ENCODE measurements around the gene ZNF423.

GRCh38 chr16:49603956-49604355 is 252.0 kb downstream of the ZNF423 start:
- TF ChIP-seq EZH2 (IDR thresholded peaks at IDR 0.05; ENCODE audit: low read depth, unreplicated experiment) = no peak
- no peak for TF ChIP-seq EZH2phosphoT487 (IDR thresholded peaks at IDR 0.05; ENCODE audit: unreplicated experiment)
